ENCODE results near the gene GLI1. TPM values are rescaled to one million over a fixed set of nuclear protein-coding genes. Genes with fewer than 3 reads are reported as not detected.

The GLI1 gene
- total RNA-seq, 1 experiment from 2014 or later, result 25.8 TPM

GRCh38 chr12:57418255-57418654 lies 41.3 kb upstream of the GLI1 start:
- Histone ChIP-seq H2BK20ac (ENCODE audit: low read depth, low read length, poor library complexity, severe bottlenecking) (no peak overlapping the region), H2BK120ac (ENCODE audit: low read depth, low read length, poor library complexity, severe bottlenecking) (no peak overlapping the region), H3T11ph (ENCODE audit: low read length) (no peak overlapping the region), H3K56ac (ENCODE audit: insufficient read length, low read depth, low read length) (no peak overlapping the region), H2AFZ (ENCODE audit: low read length) (no peak overlapping the region), H4K5ac (ENCODE audit: insufficient read length, low read depth, low read length) (no peak overlapping the region), H3K9ac (ENCODE audit: extremely low read depth, insufficient read length, low read length) (no peak overlapping the region), H2AK5ac (ENCODE audit: insufficient read length, low read length) (no peak overlapping the region), H4K20me1 (ENCODE audit: control insufficient read depth, insufficient read depth, insufficient read length) (no peaks in the 10 kb centered on the region), H3K18ac (ENCODE audit: insufficient read length, low read depth, low read length) (no peak overlapping the region), H2BK12ac (ENCODE audit: insufficient read length, low read depth, low read length) (no peak overlapping the region), H3K9me3 (ENCODE audit: control insufficient read depth, low read depth, low read length) (no peaks in the 10 kb centered on the region), H2BK5ac (ENCODE audit: insufficient read length, low read length) (no peak overlapping the region), H2BK15ac (ENCODE audit: low read depth, low read length) (no peak overlapping the region), H3K4me2 (ENCODE audit: insufficient read depth, insufficient read length, low read length) (no peak overlapping the region), H3K4ac (ENCODE audit: low read depth, low read length) (no peak overlapping the region), H3K79me1 (ENCODE audit: insufficient read depth, low read depth, low read length, poor library complexity, severe bottlenecking) (peaks cover 5% of the 10 kb centered on the region), H3K23me2 (ENCODE audit: insufficient read length, low read depth, low read length, poor library complexity, severe bottlenecking) (no peaks in the 10 kb centered on the region), H3K27ac (ENCODE audit: insufficient read length, low read depth, low read length) (no peak overlapping the region), H3K79me2 (ENCODE audit: insufficient read depth, low read length) (no peaks in the 10 kb centered on the region; the same call in 1 of the 2 replicates), H4K8ac (replicated peaks; ENCODE audit: insufficient read length, low read depth, low read length) (no peak overlapping the region), H3K23ac (ENCODE audit: insufficient read length, low read depth, low read length) (no peak overlapping the region), H4K91ac (ENCODE audit: insufficient read length, low read depth, low read length) (no peak overlapping the region), H3K27me3 (ENCODE audit: insufficient read depth, low read length) (no peaks in the 10 kb centered on the region), H3K4me1 (ENCODE audit: insufficient read depth, low read length) (no peaks in the 10 kb centered on the region), H3K14ac (ENCODE audit: insufficient read depth, low read length) (no peak overlapping the region)
- Mint-ChIP-seq H3K27me3 (ENCODE audit: low read depth) (no peaks in the 10 kb centered on the region), H3K4me1 (peaks cover 11 to 15% of the 10 kb centered on the region in 2 experiments), H3K4me3 (no peak overlapping the region), H3K27ac (peak overlapping the region in 2 of 3 experiments; percentile 1 to 26; a peak in 3 of 7 replicates), H3K9me3 (no peaks in the 10 kb centered on the region), H3K36me3 (ENCODE audit: insufficient read depth in 1 of 3, low read depth in 3 of 3) (peaks cover 2 to 7% (median 5%) of the 10 kb centered on the region in 3 experiments; a peak in 4 of 7 replicates)
- no peak for DNase-seq
- no CpG with 5 or more reads among the region's 9 CpGs for WGBS (ENCODE audit: extremely low coverage, insufficient read length, low lambda C conversion rate)
- no peak for TF ChIP-seq CTCF (conservative IDR thresholded peaks at IDR 0.05)

All from H9 (cell line).